GM06990 (cell line): ENCODE data around the gene FAM20C.

Experiments used
- DNase-seq: peaks from one replicate; pipeline ENCODE4 v3.0.0-alpha.2; 2011; ENCODE audit not compliant: insufficient read length; ENCODE audit errors: extremely low read depth
- H3K27me3 ChIP-seq: replicated peaks from 2 replicates; pipeline ENCODE4 v1.6.0; 2011; ENCODE audit warnings: low read length; ENCODE audit not compliant: control insufficient read depth, insufficient read depth
- H3K36me3 ChIP-seq: 2 replicates; pipeline ENCODE4 v1.5.1; 2011; ENCODE audit warnings: low read length; ENCODE audit not compliant: control insufficient read depth, insufficient read depth
- H3K4me3 ChIP-seq: replicated peaks from 2 replicates; pipeline ENCODE4 v1.5.1; 2011; ENCODE audit warnings: low read depth, mild to moderate bottlenecking, control low read depth, low read length
- CTCF ChIP-seq: IDR thresholded peaks from 2 replicates; pipeline ENCODE4 v1.5.1; 2011; ENCODE audit warnings: low read length, control low read depth, mild to moderate bottlenecking, inconsistent platforms; ENCODE audit not compliant: insufficient read depth, poor library complexity, severe bottlenecking

FAM20C gene

DNA sequence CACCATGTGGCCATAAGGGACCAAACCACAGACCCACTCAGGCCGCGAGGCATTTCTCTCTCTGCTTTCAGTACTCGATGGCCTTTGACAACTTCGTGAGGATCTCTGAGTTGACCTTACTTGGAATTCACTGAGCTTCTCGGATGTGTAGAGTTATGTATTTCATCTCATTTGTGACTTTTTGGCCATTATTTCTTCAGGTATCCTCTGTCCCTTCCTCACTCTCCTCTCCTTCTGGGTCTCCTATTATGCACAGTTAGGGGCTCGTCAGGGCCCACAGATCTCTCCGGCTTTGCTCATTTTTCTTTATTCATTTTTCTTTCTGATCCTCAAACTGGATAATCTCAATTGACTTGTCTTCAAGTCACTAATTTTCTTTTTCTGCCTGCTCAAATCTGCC is 81.0 kb downstream of the FAM20C start:
- DNase-seq: no peak
- TF ChIP-seq CTCF: no peak
- Histone ChIP-seq H3K27me3 (no peaks in the 10 kb centered on the region), H3K36me3 (no peaks in the 10 kb centered on the region), H3K4me3 (no peak overlapping the region)

- TF ChIP-seq CTCF: no peak
- H3K4me3 ChIP-seq: no peak overlapping the region
- no peaks in the 10 kb centered on the region for H3K36me3 ChIP-seq
- no peak for DNase-seq
- no peaks in the 10 kb centered on the region for H3K27me3 ChIP-seq
Observed at GRCh38 chr7:274266-274665, 81.9 kb downstream of the FAM20C start.

DNA sequence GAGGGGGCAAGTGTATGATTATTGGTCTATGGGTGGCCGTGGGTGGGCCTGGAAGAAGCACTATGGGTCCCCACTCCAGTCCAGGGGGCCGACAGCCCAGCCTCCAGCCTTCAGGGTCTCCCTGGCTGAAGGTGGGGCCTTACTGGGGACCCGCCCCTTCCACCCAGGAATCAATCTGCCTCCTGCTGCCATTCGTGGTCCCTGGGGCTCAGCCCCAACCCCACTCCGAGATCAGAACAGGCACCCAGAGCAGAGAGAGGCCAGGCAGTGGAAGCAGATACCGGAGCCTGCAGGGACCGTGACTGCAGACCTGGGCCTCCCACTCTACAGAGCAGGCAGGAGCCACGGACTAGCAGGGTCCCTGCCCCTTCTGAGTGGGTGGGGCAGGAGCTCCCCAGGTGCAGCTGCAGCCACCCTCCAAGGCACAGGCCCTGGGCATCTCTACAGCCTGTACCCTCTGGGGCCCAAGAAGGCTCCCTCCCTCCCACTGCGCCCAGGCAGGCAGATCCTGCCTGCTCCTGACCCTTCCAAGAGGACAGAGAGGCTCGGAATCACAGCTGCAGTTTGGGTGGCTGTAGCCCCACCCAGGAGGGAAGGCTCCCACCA is 84.0 kb downstream of the FAM20C start:
- no peak for DNase-seq
- H3K27me3 ChIP-seq: no peaks in the 10 kb centered on the region
- H3K4me3 ChIP-seq: no peak overlapping the region
- H3K36me3 ChIP-seq: no peaks in the 10 kb centered on the region
- no peak for TF ChIP-seq CTCF

DNA sequence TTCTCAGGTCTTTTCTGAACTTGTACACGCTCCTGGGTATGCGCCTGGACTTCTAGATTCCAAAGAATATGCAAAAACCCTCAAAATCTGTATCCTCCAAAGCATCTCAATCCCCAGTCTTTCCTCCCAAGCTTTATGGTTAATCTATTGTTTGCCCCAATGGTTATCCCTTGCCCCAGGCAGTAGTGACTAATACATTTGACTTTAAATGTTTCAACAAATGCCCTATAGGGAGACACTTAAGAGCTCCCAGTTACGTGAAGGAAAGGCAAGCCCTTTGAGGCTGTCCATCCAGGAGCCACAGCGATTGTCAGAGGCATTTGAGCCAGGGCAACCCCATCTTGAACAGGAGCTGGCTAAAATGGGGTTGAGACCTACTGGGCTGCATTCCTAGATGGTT is 84.9 kb downstream of the FAM20C start:
- Histone ChIP-seq H3K36me3 (no peaks in the 10 kb centered on the region), H3K4me3 (no peak overlapping the region), H3K27me3 (no peaks in the 10 kb centered on the region)
- no peak for TF ChIP-seq CTCF
- DNase-seq: no peak

DNA sequence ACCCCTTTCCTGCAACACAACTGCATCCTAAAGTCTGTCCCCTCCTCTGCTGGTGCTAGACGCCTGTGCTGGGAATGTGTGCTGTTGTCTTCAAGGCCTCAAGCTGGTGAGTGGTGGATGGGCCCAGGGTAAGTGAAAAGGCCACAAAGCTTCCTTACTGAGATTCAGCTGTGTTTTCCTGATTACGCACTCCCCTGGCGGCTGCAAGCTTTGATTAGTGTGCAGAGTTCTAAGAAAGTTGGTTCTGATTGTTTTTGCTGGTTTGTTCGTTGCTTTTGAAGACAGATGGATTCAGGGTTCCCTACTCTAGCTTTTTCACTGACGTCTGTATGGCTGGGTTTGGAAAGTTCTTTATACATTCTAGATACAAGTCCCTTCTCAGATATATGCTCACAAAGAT is 85.7 kb downstream of the FAM20C start:
- TF ChIP-seq CTCF: no peak
- no peak for DNase-seq
- Histone ChIP-seq H3K36me3 (no peaks in the 10 kb centered on the region), H3K4me3 (no peak overlapping the region), H3K27me3 (no peaks in the 10 kb centered on the region)

GRCh38 chr7:279821-280220 is 87.5 kb downstream of the FAM20C start:
- DNase-seq: no peak
- no peaks in the 10 kb centered on the region for H3K27me3 ChIP-seq
- H3K4me3 ChIP-seq: no peak overlapping the region
- TF ChIP-seq CTCF: no peak
- no peaks in the 10 kb centered on the region for H3K36me3 ChIP-seq
